ENCODE measurements around the gene RILPL2. TPM values are rescaled to one million over a fixed set of nuclear protein-coding genes. Genes with fewer than 3 reads are reported as not detected.

The RILPL2 gene
- total and polyA plus RNA-seq, 9 of the 15 experiments (the other 6 are each of a cell fraction or from before 2014, with no cell fraction given), result 0.61 to 5.8 (median 4.3) TPM

DNA sequence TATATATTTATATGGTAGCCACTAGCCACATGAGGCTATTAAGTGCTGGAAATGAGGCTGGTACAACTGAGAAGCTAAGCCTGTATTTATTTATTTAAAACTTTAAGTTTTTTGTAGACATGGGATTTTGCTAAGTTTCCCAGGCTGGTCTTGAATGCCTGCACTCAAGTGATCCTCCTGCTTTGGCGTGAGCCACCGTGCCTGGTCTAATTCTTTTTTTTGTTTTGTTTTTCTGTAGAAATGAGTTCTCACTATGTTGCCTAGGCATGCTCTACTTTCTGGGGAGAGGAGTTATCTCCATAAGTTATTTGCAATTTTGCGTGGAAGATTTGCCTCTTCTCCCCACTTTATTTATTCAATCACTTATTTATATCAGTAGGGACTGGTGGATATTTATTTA lies 16.7 kb upstream of the RILPL2 start (continued):
- TF ChIP-seq CHD7 (IDR thresholded peaks at IDR 0.05; ENCODE audit: low read depth, low read length) (no peak), PHB (CRISPR knock-in tag; IDR thresholded peaks at IDR 0.05) (no peak), ZNF174 (CRISPR knock-in tag; IDR thresholded peaks at IDR 0.05) (no peak)

Data from K562 (cell line).